ENCODE measurements around the gene TMED4. TPM values are rescaled to one million over a fixed set of nuclear protein-coding genes. Genes with fewer than 3 reads are reported as not detected.

TMED4 gene
- total and polyA plus RNA-seq, 10 of the 15 experiments (the other 5 are each of a cell fraction or from before 2014, with no cell fraction given), result 20.8 to 71.3 (median 51.0) TPM

DNA sequence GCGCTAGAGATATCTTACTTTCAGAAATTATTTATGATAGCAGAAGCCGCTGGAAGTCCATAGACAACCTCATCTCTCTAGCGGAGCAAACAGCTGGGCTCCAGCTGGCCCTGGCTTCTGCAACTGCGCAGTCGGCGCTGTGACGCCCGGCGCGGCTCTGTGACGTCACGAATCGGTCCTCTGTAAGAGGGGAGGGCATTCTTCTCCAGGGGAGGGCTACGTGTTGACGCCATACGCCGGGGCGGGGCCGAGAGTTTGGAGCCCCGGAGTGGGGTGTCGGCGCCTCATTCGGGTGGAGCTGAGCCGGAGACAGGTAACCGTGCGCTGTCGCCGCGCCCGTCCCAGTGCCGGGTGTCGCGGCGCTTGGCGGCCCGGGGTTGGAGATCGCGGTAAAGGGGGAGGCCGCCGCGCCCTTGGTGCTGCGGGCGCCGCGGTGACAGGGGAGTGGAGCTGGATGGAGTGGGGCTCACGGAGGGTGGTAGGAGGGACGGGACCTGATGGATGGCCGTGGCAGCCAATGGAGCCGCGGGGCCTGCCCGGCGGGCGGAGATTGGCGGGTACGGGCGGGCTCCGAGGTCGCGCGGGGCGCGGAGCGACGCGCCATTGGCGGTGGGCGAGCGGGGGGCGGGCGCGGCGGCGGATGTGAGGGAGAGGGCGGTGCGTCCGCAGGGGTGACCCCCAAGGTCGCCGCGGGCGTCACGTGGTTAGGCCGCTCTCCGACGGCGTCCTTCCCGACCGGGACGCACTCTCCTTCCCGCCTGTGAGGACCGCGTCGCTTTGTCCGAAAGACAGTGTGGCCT lies 24.5 kb upstream of the TMED4 start, which contains the start of gene OGDH (continued):
- TF ChIP-seq, protein P1, sequence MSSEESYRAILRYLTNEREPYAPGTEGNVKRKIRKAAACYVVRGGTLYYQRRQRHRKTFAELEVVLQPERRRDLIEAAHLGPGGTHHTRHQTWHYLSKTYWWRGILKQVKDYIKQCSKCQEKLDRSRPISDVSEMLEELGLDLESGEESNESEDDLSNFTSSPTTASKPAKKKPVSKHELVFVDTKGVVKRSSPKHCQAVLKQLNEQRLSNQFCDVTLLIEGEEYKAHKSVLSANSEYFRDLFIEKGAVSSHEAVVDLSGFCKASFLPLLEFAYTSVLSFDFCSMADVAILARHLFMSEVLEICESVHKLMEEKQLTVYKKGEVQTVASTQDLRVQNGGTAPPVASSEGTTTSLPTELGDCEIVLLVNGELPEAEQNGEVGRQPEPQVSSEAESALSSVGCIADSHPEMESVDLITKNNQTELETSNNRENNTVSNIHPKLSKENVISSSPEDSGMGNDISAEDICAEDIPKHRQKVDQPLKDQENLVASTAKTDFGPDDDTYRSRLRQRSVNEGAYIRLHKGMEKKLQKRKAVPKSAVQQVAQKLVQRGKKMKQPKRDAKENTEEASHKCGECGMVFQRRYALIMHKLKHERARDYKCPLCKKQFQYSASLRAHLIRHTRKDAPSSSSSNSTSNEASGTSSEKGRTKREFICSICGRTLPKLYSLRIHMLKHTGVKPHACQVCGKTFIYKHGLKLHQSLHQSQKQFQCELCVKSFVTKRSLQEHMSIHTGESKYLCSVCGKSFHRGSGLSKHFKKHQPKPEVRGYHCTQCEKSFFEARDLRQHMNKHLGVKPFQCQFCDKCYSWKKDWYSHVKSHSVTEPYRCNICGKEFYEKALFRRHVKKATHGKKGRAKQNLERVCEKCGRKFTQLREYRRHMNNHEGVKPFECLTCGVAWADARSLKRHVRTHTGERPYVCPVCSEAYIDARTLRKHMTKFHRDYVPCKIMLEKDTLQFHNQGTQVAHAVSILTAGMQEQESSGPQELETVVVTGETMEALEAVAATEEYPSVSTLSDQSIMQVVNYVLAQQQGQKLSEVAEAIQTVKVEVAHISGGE (CRISPR knock-in tag; IDR thresholded peaks at IDR 0.05), result no peak
- TF ChIP-seq HDGF (IDR thresholded peaks at IDR 0.05) (peak; percentile 37), REST (IDR thresholded peaks at IDR 0.05; ENCODE audit: low read depth, low read length) (no peak; the same call in 1 of the 2 replicates), KLF5 (IDR thresholded peaks at IDR 0.05; ENCODE audit: partially characterized antibody) (peak; percentile 83), CHD2 (IDR thresholded peaks at IDR 0.05; ENCODE audit: borderline replicate concordance, low read depth, low read length) (peak; percentile 94), ZZZ3 (IDR thresholded peaks at IDR 0.05; ENCODE audit: control insufficient read depth, insufficient read length, low read depth) (no peak), SUZ12 (IDR thresholded peaks at IDR 0.05; ENCODE audit: unreplicated experiment) (no peak), CEBPB (IDR thresholded peaks at IDR 0.05; ENCODE audit: borderline replicate concordance in 1 of 2, low read depth in 2 of 2, low read length in 2 of 2) (no peak), USF2 (IDR thresholded peaks at IDR 0.05; ENCODE audit: borderline replicate concordance, low read depth, low read length) (peak; percentile 82), SMC3 (IDR thresholded peaks at IDR 0.05; ENCODE audit: borderline replicate concordance, low read length) (no peak), RAD21 (IDR thresholded peaks at IDR 0.05; ENCODE audit: insufficient read depth, low read depth, low read length) (no peak), JUND (IDR thresholded peaks at IDR 0.05; ENCODE audit: low read depth, low read length) (peak; percentile 26; the same call in 1 of the 2 replicates), RELA (IDR thresholded peaks at IDR 0.05; ENCODE audit: borderline replicate concordance, partially characterized antibody) (peak; percentile 60), EGR1 (IDR thresholded peaks at IDR 0.05; ENCODE audit: borderline replicate concordance in 1 of 2, low read depth in 2 of 2, low read length in 2 of 2) (no peak), BRCA1 (IDR thresholded peaks at IDR 0.05; ENCODE audit: low read depth, low read length) (peak; percentile 67), BCL11A (IDR thresholded peaks at IDR 0.05; ENCODE audit: low read depth, low read length) (no peak), SMAD5 (IDR thresholded peaks at IDR 0.05; ENCODE audit: low read depth) (peak; percentile 75), HDAC2 (IDR thresholded peaks at IDR 0.05) (no peak)
- TF ChIP-seq, protein P2, sequence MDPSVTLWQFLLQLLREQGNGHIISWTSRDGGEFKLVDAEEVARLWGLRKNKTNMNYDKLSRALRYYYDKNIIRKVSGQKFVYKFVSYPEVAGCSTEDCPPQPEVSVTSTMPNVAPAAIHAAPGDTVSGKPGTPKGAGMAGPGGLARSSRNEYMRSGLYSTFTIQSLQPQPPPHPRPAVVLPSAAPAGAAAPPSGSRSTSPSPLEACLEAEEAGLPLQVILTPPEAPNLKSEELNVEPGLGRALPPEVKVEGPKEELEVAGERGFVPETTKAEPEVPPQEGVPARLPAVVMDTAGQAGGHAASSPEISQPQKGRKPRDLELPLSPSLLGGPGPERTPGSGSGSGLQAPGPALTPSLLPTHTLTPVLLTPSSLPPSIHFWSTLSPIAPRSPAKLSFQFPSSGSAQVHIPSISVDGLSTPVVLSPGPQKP (IDR thresholded peaks at IDR 0.05; ENCODE audit: low read depth, low read length), result no peak
